GM19463 (cell line): ENCODE data around the gene NOS1AP.

Source experiments
- ATAC-seq: cut with Tn5 transposase; IDR thresholded peaks from one replicate; pipeline ENCODE4 v1.9.1; 2021; ENCODE audit warnings: mild to moderate bottlenecking, moderate library complexity; ENCODE audit not compliant: unreplicated experiment

NOS1AP gene

DNA sequence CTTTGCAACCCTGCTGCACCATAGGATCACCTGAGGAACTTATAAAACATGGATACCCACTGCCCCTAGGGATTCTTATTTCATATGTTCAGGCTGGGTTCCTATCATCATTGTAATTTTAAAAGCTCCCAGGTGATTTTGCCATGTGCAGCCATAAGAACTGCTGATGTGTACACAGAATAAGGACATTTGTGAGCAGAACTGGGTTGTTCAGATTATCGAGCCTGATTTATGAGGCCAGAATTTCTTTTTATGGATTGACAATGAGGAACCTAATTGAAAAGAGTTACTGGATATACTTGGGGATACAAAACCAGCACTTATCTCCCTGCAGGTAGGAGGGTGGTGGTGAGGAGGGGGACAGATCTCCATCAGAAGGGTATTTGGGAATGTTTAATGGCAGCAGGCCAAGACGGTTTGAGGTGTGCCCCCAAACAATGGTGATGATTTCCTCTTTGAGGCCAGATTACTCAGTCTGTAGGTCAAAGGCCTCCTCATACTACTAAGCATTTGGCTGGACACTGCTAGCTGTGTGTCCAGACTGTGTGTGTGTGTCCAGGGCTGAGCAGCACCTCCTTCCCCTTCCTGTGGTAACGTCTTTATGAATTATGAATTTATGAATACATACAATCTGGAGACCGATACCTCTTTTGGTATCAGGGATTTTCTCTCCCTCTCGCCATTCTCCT lies 18.9 kb downstream of the NOS1AP start:
- ATAC-seq = no peak

DNA sequence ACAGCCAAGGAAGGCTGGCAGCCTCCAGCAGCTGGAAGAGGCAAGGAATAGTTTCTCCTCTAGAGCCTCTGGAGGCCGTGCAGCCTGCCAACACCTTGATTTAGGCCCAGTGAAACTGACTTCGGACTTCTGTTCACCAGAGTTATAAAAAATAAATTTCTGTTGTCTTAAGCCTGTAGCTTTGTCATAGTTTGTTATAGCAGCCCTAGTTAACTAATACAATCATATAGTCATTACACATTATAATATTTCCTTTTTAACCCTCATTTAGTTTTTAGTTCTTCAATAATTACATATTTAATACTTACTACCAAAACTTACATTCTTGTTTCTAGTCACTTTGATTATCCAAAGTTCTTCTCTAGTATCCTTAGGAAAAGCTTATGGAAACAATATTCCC lies 20.3 kb downstream of the NOS1AP start:
- ATAC-seq = no peak

DNA sequence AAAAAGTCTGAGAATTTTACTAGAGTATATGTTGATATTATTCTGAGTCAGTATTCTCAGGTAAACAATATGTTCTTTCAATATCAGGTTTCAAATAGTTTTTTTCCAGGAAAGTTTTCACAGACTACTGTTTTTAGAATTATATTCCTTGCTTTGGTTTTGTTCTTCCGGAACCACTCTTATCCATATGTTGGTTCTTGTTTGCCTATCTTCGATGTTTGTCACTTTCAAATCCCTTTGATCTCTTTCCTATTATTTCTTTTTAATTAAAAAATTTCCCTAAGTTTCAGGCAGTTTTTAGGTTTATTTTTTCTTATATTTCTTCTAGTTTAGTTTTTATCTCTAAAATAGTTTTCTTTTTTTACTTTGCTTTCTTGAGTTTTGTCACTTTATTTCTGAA lies 20.9 kb downstream of the NOS1AP start:
- no peak for ATAC-seq

DNA sequence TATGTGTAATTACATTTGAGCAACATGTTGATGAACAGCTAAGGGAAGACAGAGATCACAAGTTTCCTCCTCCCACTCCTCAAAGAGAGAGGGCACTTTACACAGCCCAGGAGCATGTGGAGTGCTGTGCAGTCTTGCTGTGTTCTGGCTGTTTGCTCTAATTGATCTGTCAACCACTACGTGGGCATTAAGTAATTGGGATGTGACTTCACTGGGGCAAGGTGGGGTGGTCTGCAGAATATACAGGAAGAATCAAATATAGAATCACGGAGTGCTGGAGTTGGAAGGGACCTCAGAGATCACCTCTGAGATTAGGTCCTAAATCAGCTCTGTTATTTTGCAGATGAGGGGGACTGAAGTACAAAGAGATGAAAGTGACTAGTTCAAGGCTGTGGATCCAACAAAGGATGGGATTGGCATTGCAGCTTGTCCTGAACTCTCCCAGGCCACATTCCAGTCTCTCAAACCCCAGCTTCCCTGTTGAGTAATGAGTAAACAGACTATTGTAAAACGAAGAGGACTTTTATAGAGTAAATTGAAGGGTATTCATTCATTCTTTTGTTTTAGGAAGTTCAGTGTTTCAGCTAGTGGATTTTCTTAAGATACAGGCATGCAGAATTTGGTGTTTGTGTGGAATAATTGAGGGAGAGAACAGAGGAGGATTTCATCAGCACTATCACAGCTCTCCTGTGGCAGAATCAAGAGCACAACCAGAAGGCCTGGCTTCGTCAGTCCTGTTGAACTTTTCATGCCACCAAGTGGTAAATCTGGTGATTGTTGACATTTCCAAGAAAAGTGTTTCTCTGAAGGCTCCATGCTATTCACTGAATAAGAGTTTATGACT lies 22.4 kb downstream of the NOS1AP start:
- ATAC-seq = no peak

DNA sequence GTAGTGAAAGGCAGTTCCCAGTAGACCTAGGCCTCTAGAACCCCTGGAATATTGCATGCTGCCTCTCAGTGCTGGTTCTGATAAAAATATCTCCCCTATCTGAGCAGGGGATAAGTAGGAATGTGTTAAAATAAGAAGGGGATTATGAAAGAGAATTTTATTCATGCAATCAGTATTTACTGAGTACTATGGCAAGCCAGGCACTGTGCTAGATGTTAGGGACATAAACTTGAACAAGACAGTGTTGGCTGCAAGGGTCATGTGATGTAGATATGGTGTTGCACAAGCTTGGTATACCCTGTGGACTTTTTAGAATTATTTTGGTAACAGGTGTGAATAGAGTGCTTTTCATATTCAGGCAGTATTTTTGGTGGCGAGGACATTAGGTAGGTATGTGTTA lies 23.6 kb downstream of the NOS1AP start:
- ATAC-seq = no peak

DNA sequence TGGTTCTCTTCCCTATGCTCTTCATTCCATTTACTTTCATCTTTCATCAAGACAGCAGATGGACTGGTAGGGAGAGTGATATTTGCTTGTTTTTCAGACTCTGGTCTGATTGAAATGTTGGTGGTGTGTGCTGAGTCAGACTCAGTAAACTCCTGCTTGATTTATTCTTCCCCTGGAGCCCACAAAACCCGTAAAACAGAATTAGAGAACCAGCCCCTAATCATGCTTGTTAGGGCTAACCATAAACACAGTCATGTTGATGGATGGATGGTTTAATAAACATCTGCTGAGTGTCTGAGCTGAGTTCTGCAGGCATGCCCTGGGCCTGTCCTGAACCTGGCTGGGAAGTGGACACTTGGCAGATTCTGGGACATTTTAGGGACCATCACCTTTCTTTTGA lies 24.8 kb downstream of the NOS1AP start:
- no peak for ATAC-seq

DNA sequence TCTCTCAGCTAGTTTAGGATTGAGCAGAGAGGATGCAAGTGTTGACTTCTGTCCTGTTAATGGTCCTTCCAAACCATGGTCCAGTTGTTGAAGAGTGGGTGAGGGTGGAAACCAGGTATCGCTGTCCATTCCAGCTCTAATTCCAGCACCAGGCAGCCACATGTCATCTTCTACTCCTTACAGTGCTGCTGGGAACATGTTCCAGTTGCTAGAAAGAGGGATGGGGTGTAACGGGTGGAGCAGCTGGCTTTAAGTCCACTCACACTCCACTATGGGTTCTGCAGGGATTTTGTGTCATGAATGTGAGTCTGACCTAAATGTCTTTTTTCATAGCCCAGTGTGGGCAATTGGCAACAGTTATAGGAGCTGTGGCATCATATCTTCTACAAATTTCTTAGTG lies 25.2 kb downstream of the NOS1AP start:
- no peak for ATAC-seq

DNA sequence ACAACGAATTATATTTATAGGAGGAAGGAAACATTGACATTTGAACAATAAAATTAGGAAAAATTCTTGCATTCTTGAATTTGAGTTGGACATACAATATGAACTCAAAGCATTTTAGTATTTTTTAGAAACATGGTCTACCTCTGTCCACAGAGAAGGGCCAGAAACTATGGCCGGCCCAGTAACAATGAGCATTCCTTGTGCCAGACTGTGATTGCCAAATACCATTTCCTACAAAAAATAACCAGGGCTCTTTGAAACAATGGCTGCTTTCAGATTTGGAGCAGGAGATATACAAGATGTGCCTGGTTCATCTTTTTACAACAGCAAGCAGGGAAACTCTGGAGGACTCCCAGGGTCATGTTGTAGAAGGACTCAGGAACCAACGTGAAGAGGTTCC lies 38.4 kb downstream of the NOS1AP start:
- ATAC-seq = no peak

DNA sequence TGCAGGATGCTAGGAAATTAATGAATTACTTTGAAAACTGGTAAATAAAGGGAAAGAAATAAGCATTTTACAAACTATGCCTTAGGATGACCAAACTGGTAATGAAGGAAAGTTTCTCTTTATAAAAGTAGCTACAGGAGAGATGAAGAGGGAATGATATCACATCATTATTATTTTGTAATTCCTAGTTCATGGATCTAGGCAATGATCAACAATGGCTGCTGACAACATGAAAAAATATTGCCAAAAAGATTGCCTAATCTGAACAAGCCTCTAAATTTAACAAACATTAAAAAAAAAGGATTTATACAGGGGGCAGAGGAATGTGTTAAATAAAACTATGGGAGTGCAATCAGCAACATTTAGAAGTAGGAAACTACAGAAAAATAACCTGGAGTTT lies 38.9 kb downstream of the NOS1AP start:
- ATAC-seq = no peak

DNA sequence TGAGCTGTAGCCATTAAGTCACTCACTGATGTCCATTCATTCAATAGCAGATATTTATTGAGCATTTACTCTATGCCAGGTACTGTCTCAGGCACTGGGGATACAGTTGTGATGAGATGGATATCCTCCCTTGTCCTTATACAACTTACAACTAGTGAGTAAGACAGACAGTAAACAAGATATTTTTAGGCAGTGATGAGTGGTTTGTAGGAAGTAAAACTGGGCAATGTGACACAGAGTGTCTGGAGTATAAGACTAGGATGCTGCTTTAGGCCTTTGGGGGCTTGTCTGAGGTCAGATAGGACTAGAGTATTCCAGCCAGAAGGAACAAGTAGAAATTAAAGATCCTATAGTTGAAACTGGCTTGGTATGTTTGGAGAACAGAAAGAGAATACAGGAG lies 41.4 kb downstream of the NOS1AP start:
- no peak for ATAC-seq

DNA sequence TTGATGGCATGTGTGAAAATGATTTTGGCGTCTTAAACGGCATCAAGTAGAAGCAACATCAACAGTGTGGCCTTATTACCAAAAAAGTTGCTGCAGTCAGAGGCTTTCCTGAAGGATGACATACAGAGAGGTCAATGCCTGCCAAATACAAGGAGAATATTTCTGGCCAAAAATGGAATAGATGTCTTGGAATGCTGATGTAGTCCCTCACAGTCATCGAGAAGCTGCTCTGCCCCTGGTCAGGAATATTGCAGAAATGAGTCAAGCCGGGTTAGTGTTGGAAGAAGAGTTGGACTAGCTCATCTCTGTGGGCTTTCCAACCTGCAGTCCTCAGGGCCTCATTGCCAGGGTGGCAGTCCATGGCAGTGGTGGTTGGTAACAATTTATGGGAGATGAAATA lies 42.1 kb downstream of the NOS1AP start:
- ATAC-seq = no peak

DNA sequence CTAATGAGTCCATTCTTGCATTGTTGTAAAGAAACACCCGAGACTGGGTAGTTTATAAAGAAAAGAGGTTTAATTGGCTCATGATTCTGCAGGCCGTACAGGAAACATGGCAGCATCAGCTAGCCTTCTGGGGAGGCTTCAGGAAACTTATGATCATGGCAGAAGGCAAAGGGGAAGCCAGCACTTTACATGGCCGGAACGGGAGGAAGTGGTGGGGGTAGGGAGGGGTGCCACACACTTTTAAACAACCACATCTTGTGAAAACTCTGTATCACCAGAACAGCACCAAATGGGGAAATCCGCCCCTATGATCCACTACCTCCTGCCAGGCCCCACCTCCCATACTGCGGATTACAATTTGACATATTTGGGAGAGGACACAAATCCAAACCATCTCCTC lies 43.9 kb downstream of the NOS1AP start:
- ATAC-seq = no peak

DNA sequence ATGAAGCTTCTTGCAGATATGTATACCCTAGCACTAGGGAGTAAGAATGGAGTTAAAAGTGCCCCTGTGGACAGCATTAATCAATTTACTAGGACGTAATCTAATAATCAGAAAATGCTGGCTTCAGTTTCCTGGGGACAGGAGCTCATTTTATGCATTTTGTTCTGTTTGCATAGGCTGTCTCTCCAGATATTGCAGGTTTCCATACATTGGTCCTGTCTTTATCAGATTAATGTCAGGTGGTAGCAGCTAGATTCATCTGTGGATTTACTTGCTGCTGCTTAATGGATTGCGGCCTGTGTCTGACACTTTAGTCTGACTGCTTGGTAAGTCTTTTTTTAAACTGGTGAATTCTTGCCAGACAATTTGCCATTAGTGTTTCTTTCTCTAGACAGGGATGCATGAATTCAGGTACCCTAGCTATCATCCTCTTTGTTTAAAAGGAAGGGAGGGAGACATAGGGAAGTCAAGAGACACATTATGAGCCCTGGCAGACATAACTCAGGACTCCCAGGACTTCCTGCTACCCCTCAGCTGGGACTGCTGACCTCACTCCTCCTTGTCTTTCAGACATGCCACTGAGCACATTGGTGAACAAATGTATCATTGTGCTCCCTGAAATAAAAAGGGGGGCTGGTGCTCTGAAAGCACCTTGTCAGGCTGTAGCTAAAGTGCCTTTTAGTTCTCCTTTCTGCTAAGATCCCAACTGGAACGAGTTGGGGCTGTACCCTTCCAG lies 47.7 kb downstream of the NOS1AP start:
- no peak for ATAC-seq

DNA sequence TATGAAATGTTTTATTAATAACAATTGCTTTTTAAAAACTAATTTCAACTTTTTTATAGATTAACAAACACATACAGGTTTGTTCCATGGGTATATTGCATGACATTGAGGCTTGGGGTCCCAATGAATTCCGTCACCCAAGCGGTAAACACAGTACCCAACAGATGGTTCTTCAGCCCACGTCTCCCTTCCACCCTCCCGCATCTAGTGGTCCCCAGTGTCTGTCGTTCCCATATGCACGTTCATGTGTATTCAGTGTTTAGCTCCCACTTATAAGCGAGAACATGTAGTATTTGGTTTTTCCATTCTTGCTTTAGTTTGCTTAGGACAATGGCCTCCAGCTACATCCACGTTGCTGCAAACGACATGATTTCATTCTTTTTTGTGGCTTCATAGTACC lies 48.6 kb downstream of the NOS1AP start:
- no peak for ATAC-seq

DNA sequence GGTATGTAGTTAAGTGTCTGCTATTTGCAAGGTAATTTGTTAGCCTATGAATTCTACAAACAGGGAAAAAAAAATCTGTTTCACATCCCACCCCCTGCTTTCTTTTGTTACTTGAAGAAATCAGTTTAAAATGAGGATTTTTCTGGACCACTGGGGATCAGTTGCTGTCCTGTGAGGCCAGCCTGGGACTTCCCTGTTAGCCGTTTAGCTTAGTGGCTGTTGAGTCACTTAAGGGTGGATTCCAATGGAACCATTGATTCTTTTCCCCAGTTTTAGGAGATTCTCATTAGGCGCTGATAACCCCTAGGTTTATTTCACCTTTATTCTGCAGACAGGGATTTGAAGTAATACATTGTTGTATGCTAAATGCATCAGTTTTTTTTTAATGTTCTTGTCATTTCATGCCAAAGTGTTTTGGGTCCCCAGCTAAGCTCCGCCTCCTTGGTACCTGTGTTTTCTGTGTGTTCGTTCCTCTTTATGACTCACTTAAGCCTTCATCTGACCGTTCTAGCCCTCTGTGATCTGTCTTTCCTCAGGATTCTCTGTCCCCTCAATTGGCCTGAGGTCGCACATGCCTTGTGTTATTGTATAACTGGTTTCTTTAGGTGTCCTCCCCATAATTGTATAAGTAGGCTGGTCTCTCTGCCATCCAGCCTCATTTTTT lies 59.3 kb downstream of the NOS1AP start:
- ATAC-seq = no peak

DNA sequence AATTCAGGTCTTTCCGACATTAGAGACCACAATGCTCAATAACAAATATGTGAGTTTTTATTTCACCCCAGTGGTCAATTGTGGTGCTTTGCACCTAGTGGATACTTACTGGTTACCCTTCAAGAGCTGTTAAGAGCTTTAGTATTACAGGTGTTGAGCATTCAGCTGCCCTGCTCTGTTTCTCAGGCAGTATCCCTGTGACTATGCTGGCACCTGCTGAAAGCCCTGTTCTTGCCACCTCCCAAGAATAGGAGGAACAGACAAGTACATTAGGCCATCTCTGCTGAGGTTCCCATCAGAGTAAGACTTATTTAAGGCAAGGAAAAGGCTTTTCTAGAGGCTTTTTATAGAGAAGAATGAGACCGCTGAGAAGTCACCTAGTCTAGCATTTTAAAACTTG lies 60.8 kb downstream of the NOS1AP start:
- ATAC-seq = no peak

DNA sequence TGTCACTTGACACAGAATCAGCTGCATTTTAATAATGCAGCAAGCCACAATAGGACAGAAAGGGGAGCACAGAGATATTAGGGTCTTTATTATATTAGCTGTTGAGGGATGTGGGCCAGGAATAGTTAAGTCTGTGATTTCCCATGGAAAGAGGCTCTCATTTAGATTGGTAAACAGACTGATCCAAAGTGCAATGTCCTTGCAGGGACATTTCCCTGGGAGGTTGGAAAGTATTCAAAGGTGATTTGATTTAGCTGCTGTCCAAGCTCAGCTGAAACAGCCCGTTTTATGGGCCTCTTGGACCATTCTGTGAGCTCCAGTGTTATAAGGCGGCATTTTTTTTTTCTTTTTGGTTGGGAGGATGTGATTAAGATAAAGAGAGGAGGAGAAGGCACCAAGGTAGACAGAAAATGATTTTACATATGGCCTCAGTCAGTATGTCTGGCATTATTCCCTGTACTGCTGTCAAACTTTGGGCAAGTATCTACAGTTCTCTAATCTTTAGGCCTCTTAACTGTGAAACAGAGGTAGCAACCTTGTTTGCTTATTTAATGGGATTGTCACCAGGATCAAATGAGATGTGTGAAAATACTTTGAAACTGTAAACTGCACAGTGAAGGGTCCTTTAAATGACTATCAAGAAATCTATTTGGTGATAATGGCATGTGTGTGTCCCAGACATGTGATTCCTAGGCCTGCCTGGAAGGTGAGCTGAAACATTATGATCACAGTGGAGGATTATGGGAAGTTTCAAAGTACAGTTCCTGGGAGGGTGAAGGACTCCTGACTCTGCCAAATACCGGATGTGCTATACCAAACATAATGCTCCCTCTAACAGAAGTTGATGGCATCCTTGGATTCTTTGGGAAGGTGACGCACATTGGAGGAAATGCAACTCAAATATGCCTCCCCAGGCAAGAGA lies 62.2 kb downstream of the NOS1AP start:
- ATAC-seq = no peak

DNA sequence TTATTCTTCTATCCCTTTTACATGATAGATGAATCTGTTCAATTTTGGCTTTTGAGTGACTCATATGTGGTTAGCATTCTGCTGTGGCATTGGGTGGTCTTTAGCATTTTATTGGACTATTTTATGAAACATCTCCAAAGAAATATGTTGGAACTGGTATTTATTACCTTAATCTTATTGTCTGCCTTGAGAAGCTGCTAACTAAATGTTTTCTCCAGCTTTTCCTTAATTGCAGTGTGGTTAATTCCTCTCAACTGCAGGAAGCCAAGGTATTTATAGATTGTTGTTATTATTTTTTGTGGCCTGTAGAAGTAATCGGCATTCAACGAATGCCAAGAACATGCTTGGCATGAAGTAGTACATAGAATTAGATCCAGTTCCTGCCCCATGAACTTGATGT lies 64.1 kb downstream of the NOS1AP start:
- ATAC-seq = no peak

DNA sequence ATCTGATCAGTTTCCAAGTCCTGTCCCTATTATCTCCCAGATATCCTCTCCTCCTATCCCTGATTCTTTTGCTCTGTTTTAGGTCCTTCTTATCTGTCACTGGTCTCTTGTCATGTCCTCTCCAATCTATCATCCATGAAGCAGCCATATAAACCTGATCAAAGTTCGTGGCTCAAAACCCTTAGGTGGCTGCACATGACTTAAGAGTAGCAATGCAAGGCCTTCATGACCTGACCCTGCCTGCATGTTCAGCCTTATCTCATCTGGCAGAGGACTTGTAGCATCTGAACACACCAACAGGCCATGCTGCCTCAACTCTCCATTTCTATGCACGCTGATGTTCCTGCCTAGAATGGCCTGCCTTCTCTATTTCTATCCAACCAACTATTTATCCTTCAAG lies 65.2 kb downstream of the NOS1AP start:
- no peak for ATAC-seq

DNA sequence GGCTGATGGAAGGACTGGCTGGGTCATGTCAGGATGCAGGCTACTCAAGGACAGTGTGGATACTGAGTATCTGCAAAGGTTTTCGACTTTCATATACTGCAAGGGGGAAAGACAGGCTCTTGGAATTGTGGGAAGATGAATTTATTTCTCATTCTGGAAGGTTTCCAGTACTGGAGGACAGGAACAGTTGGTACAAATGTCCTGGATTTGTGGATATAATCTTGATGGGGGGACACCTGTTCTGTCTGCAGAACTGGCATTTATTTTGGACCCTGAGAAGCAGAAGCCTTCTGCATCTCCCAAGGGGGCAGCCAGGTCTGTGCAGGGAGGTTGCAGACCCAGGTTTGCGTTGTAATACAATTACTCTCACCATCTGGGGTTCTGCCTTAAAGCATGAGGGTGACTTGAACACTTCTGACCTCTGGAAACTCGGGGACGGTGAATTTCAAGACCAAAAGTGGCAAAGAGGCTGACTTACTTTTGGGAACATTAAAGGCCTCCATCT lies 65.8 kb downstream of the NOS1AP start:
- no peak for ATAC-seq
